ENCODE data around the gene MCM8. TPM values are rescaled to one million over a fixed set of nuclear protein-coding genes. Genes with fewer than 3 reads are reported as not detected.

The MCM8 gene
- polyA plus RNA-seq, 1 donor from 2014 or later, result 5.1 TPM

DNA sequence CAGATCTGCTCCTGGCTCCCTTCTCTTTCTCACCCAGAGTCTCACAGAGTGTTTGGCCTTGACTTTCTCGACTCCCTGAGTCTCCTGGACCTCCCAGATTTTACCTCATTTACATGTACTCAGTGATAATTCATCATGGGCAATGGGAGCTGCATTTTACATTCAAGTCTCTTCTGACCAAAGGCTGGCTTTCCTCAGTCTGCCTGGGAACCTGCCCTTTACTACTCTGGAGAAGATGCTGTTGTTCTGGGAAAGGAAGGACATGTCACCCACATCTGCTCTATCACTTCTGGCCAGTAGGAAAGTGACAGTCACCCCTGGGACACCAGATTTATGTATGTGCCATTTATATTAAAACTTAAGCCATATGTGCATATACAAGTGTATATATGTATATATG, 96.0 kb downstream of the MCM8 start:
- TF ChIP-seq EZH2 (IDR thresholded peaks at IDR 0.05; ENCODE audit: borderline replicate concordance, insufficient read depth, low read length, poor library complexity, severe bottlenecking) (no peak), POLR2AphosphoS5 (IDR thresholded peaks at IDR 0.05) (no peak), SMC3 (conservative IDR thresholded peaks at IDR 0.05; ENCODE audit: poor library complexity) (no peak), TAF1 (IDR thresholded peaks at IDR 0.05; ENCODE audit: low read depth) (no peak), EP300 (conservative IDR thresholded peaks at IDR 0.05; ENCODE audit: poor library complexity, severe bottlenecking) (no peak), RAD21 (conservative IDR thresholded peaks at IDR 0.05) (no peak)
- TF ChIP-seq, protein P1, sequence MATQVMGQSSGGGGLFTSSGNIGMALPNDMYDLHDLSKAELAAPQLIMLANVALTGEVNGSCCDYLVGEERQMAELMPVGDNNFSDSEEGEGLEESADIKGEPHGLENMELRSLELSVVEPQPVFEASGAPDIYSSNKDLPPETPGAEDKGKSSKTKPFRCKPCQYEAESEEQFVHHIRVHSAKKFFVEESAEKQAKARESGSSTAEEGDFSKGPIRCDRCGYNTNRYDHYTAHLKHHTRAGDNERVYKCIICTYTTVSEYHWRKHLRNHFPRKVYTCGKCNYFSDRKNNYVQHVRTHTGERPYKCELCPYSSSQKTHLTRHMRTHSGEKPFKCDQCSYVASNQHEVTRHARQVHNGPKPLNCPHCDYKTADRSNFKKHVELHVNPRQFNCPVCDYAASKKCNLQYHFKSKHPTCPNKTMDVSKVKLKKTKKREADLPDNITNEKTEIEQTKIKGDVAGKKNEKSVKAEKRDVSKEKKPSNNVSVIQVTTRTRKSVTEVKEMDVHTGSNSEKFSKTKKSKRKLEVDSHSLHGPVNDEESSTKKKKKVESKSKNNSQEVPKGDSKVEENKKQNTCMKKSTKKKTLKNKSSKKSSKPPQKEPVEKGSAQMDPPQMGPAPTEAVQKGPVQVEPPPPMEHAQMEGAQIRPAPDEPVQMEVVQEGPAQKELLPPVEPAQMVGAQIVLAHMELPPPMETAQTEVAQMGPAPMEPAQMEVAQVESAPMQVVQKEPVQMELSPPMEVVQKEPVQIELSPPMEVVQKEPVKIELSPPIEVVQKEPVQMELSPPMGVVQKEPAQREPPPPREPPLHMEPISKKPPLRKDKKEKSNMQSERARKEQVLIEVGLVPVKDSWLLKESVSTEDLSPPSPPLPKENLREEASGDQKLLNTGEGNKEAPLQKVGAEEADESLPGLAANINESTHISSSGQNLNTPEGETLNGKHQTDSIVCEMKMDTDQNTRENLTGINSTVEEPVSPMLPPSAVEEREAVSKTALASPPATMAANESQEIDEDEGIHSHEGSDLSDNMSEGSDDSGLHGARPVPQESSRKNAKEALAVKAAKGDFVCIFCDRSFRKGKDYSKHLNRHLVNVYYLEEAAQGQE (IDR thresholded peaks at IDR 0.05; ENCODE audit: borderline replicate concordance), result no peak
- TF ChIP-seq, protein P2, sequence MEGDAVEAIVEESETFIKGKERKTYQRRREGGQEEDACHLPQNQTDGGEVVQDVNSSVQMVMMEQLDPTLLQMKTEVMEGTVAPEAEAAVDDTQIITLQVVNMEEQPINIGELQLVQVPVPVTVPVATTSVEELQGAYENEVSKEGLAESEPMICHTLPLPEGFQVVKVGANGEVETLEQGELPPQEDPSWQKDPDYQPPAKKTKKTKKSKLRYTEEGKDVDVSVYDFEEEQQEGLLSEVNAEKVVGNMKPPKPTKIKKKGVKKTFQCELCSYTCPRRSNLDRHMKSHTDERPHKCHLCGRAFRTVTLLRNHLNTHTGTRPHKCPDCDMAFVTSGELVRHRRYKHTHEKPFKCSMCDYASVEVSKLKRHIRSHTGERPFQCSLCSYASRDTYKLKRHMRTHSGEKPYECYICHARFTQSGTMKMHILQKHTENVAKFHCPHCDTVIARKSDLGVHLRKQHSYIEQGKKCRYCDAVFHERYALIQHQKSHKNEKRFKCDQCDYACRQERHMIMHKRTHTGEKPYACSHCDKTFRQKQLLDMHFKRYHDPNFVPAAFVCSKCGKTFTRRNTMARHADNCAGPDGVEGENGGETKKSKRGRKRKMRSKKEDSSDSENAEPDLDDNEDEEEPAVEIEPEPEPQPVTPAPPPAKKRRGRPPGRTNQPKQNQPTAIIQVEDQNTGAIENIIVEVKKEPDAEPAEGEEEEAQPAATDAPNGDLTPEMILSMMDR (IDR thresholded peaks at IDR 0.05; ENCODE audit: poor library complexity, severe bottlenecking), result no peak

DNA sequence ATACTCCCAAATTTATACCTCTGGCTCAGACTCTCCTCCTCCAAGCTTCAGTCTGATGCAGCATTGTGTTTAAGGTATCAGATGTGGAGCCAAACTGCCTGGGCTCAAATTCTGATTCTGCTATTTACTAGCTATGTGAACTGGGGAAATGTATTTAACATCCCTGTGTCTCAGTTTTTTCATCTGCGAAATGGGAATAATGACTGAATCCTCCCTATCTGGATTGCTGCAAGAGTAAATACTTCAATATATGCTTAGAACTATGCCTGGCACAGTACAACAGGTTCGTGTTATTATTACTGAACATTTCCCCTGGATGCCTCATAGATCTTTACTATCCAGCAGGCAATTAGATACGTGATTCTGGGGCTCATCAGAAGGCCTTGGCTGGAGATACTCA, 97.9 kb downstream of the MCM8 start:
- H3K79me2 ChIP-seq (replicated peaks; ENCODE audit: insufficient read depth, low read length), result no peaks in the 10 kb centered on the region
- H3K27ac ChIP-seq (ENCODE audit: low read length), result no peak overlapping the region
- no peak for TF ChIP-seq MXI1 (conservative IDR thresholded peaks at IDR 0.05; ENCODE audit: poor library complexity, severe bottlenecking)
- no peak for TF ChIP-seq TAF1 (IDR thresholded peaks at IDR 0.05; ENCODE audit: low read depth)
- TF ChIP-seq POLR2AphosphoS5 (IDR thresholded peaks at IDR 0.05), result no peak
- TF ChIP-seq RAD21 (conservative IDR thresholded peaks at IDR 0.05), result no peak
- TF ChIP-seq, protein P2 (IDR thresholded peaks at IDR 0.05; ENCODE audit: poor library complexity, severe bottlenecking), result no peak
- TF ChIP-seq SMC3 (conservative IDR thresholded peaks at IDR 0.05; ENCODE audit: poor library complexity), result no peak

More for the DNA sequence above, 96.0 kb downstream of the MCM8 start:
- no peak overlapping the region for H3K9ac ChIP-seq (ENCODE audit: low read length)
- no peaks in the 10 kb centered on the region for H3K9me2 ChIP-seq (ENCODE audit: insufficient read depth, low read length)
- no peak overlapping the region for H3K27ac ChIP-seq (ENCODE audit: low read length)
- no peaks in the 10 kb centered on the region for H4K20me1 ChIP-seq (ENCODE audit: insufficient read depth)
- no peak overlapping the region for H3K4me3 ChIP-seq (ENCODE audit: low read length)
- no peaks in the 10 kb centered on the region for H3K36me3 ChIP-seq (ENCODE audit: insufficient read depth, low read length)
- H3K27me3 ChIP-seq (ENCODE audit: insufficient read depth, low read depth, low read length), result peaks cover 15% of the 10 kb centered on the region
- H3F3A ChIP-seq (ENCODE audit: insufficient read depth, low read length, poor library complexity, severe bottlenecking), result no peaks in the 10 kb centered on the region
- H3K4me2 ChIP-seq (ENCODE audit: low read length), result no peak overlapping the region
- H3K79me2 ChIP-seq (replicated peaks; ENCODE audit: insufficient read depth, low read length), result no peaks in the 10 kb centered on the region
- H3K9me3 ChIP-seq (ENCODE audit: low read length), result no peaks in the 10 kb centered on the region
- no peak overlapping the region for H2AFZ ChIP-seq (ENCODE audit: low read depth, low read length)

More for the DNA sequence above, 97.9 kb downstream of the MCM8 start:
- Histone ChIP-seq H2AFZ (ENCODE audit: low read depth, low read length) (no peak overlapping the region), H3K9ac (ENCODE audit: low read length) (no peak overlapping the region), H3K27me3 (ENCODE audit: insufficient read depth, low read depth, low read length) (peaks cover 35% of the 10 kb centered on the region), H3K4me3 (ENCODE audit: low read length) (no peak overlapping the region), H3K9me3 (ENCODE audit: low read length) (no peaks in the 10 kb centered on the region), H3K36me3 (ENCODE audit: insufficient read depth, low read length) (no peaks in the 10 kb centered on the region), H3K9me2 (ENCODE audit: insufficient read depth, low read length) (no peaks in the 10 kb centered on the region), H3K4me2 (ENCODE audit: low read length) (no peak overlapping the region), H3F3A (ENCODE audit: insufficient read depth, low read length, poor library complexity, severe bottlenecking) (no peaks in the 10 kb centered on the region), H4K20me1 (ENCODE audit: insufficient read depth) (no peaks in the 10 kb centered on the region)

Small RNA genes within 50 kb of the gene (small RNA-seq; reads per million reads assigned to genes)
- gene RF00019 (0 to 1.2 (median 0) reads per million in 3 experiments), gene RN7SL498P (0.03 to 0.30 (median 0.16) reads per million in 3 experiments)

Other genes starting within 250 kb of the MCM8 start
- 12.4 and 15.3 TPM in 2 replicates for gene SHLD1, start 200.3 kb upstream of the MCM8 start, polyA plus RNA-seq
- 55.2 and 56.7 TPM in 2 replicates for gene CHGB, start 39.1 kb upstream of the MCM8 start, polyA plus RNA-seq
- 18.4 and 19.1 TPM in 2 replicates for gene TRMT6, start 119 bp upstream of the MCM8 start, polyA plus RNA-seq
- gene CRLS1, start 55.5 kb downstream of the MCM8 start, polyA plus RNA-seq, result 38.6 and 48.5 TPM in 2 replicates
- 0.14 and 0.26 TPM in 2 replicates for gene LRRN4, start 103.4 kb downstream of the MCM8 start, polyA plus RNA-seq
- gene FERMT1, start 172.4 kb downstream of the MCM8 start, polyA plus RNA-seq, result 0.16 TPM in 1 of 2 replicates, not detected in the other